ENCODE data around the gene MAGI3. TPM values are rescaled to one million over a fixed set of nuclear protein-coding genes. Genes with fewer than 3 reads are reported as not detected.

The MAGI3 gene
- total and polyA plus RNA-seq, 4 donors, result 2.8 to 21.7 (median 9.6) TPM

DNA sequence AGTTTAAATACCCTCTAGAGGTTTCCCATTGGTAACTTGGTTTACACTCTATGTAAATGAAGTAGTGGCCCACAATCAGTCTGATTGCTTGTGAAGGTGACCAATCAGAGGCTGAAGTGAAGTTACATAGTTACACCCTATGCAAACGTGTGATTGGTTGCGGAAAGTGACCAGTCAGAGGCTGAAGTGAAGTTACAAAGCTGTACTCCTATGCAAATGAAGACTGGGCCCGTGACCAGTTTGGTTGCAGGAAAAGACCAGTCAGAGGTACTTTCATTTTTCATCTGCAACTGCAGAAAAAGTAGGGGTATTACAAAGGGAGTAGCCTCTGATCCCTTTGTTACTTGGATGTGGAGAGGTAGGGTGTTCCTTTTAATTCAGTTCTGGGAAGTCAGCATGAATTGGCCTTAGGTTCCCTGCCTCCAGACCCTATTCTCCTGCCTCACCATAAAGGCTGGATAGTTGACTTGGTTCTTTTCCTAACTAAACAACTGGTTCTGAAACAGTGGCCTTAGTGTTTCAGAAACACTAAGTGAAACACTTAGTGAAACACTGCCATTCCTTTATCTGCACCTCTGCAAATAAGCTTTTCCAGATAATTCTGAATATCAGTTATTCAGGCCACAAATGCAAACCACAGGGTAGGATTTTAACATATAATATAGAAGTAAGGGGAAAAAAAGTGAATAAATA is 39.3 kb downstream of the MAGI3 start:
- no peak for ATAC-seq (ENCODE audit: low FRiP score)
- Histone ChIP-seq H3K36me3 (ENCODE audit: control insufficient read depth in 1 of 2, insufficient read depth in 2 of 2, low read length in 1 of 2) (no peaks in the 10 kb centered on the region), H3K27me3 (ENCODE audit: control insufficient read depth in 1 of 2, insufficient read depth in 2 of 2, low read length in 1 of 2) (no peaks in the 10 kb centered on the region), H3K9me3 (ENCODE audit: control insufficient read depth, low read length) (no peaks in the 10 kb centered on the region), H3K4me3 (ENCODE audit: low read length in 2 of 2) (no peak overlapping the region), H3K27ac (ENCODE audit: low read depth in 1 of 2, low read length in 2 of 2) (no peak overlapping the region), H3K4me1 (ENCODE audit: control insufficient read depth in 1 of 2, insufficient read depth in 2 of 2, low read length in 2 of 2) (no peaks in the 10 kb centered on the region)
- intact Hi-C loops (cut with DNase I), result no loop called here
- WGBS, 2 donors, result 88 to 98% methylated on average over 3 of the region's 3 CpGs
- no peak for DNase-seq

DNA sequence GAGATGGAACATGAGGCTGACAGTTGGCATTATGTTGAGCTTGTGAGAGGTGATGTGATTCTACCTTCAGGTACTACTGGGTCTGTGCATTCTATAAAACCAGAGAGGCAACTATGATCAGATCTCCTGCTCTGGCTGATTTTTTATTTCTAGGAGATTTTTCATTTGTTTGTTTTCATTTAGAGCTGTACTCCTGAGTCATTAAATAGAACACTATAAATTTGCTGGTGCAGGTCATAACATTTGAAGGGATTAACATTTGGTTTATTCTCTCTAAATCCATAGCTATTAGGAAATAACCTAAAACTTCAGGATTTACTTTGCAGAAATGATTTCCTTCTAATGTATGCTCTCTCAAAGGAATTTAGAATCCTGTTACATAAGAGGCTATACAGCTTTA is 42.9 kb downstream of the MAGI3 start:
- ATAC-seq (ENCODE audit: low FRiP score) (no peak), DNase-seq (no peak)
- no peaks in the 10 kb centered on the region for H3K36me3 ChIP-seq (ENCODE audit: control insufficient read depth in 1 of 2, insufficient read depth in 2 of 2, low read length in 1 of 2)
- intact Hi-C loops (cut with DNase I), result no loop called here
- H3K4me3 ChIP-seq (ENCODE audit: low read length in 2 of 2), result no peak overlapping the region
- H3K9me3 ChIP-seq (ENCODE audit: control insufficient read depth, low read length), result no peaks in the 10 kb centered on the region
- H3K4me1 ChIP-seq (ENCODE audit: control insufficient read depth in 1 of 2, insufficient read depth in 2 of 2, low read length in 2 of 2), result no peaks in the 10 kb centered on the region
- H3K27ac ChIP-seq (ENCODE audit: low read depth in 1 of 2, low read length in 2 of 2), result no peak overlapping the region
- H3K27me3 ChIP-seq (ENCODE audit: control insufficient read depth in 1 of 2, insufficient read depth in 2 of 2, low read length in 1 of 2), result no peaks in the 10 kb centered on the region

DNA sequence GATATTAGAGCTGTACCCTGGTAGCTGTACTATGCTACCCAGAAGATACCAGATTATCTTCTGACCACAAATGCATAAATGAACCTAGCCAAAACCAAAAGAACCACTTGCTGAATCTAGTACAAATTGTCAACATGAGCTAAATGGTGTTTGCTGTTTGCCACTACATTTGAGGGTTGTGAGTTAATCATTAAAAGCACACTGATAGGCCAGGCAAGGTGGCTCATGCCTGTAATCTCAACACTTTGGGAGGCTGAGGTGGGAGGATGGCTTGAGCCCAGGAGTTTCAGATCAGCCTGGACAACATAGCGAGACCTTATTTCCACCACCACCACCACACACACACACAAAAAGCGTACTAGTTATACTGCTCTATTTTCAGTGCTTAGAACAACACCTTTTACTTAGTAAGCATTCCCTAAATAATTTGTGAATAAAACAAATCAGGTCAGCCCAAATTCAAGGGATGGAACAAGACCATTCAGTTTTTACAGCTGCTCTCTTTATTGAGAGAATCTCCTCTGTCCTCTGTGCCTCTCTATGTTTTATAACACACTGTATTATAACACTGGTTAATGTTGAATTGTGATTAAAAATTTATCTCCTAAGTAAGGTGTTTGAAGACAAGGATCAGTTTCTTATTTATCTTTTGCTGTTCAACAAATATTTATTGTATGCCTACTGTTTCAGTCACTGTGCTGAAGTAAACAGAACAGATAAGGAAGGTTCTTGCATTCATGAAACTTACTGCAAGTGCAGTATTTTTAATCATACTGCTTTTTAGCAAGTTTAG is 44.0 kb downstream of the MAGI3 start:
- Histone ChIP-seq H3K27me3 (ENCODE audit: control insufficient read depth in 1 of 2, insufficient read depth in 2 of 2, low read length in 1 of 2) (no peaks in the 10 kb centered on the region), H3K4me3 (ENCODE audit: low read length in 2 of 2) (no peak overlapping the region), H3K9me3 (ENCODE audit: control insufficient read depth, low read length) (no peaks in the 10 kb centered on the region), H3K36me3 (ENCODE audit: control insufficient read depth in 1 of 2, insufficient read depth in 2 of 2, low read length in 1 of 2) (no peaks in the 10 kb centered on the region), H3K4me1 (ENCODE audit: control insufficient read depth in 1 of 2, insufficient read depth in 2 of 2, low read length in 2 of 2) (no peaks in the 10 kb centered on the region), H3K27ac (ENCODE audit: low read depth in 1 of 2, low read length in 2 of 2) (no peak overlapping the region)
- ATAC-seq (ENCODE audit: low FRiP score), result no peak
- WGBS, 2 donors, result 92 to 97% methylated on average over 2 of the region's 2 CpGs
- no peak for DNase-seq
- intact Hi-C loops (cut with DNase I), result no loop called here

DNA sequence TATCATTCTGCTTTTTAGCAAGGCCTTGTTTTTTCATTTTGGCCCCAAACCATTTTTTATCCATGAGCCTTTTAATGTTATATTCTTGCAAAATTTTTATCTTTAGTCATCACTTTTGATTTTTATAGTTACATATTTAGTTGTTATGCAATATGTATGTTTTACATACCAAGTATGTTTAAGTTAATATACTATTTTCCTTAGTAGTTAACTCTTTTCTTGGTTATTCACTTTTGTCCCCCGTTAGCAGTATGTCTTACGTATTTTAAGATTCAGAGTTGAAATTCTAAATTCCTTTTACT is 44.5 kb downstream of the MAGI3 start:
- no peaks in the 10 kb centered on the region for H3K36me3 ChIP-seq (ENCODE audit: control insufficient read depth in 1 of 2, insufficient read depth in 2 of 2, low read length in 1 of 2)

DNA sequence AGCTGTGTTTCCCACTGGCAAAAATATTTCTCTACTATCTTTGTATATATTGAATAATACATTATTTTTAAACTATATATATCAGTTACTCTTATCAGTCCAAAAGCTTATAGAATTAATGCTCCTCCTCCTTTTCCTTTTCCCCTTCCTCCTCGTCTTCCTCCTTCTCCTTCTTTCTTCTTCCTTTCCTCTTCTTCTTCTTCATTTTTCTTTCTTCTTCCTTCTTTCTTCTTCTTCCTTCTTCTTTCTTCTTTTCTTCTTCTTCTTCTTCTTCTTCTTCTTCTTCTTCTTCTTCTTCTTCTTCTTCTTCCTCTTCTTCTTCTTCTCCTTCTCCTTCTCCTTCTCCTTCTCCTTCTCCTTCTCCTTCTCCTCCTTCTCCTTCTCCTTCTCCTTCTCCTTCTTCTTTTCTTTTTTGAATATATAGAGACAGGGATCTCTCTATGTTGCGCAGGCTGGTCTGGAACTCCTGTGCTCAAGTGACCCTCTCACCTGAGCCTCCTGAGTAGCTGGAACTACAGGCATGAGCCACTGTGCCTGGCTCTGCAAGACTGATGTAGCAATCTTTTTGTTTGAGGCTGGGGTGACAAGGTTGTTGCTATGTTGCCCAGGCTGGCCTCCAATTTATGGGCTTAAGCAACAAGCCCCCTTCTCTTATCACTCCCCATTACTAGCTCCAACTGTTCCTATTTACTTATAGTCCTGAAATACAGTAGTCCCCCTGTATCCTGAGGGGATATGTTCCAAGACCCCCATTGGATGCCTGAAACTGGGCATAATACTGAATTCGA is 47.4 kb downstream of the MAGI3 start:
- Histone ChIP-seq H3K36me3 (ENCODE audit: control insufficient read depth in 1 of 2, insufficient read depth in 2 of 2, low read length in 1 of 2) (no peaks in the 10 kb centered on the region), H3K4me3 (ENCODE audit: low read length in 2 of 2) (no peak overlapping the region), H3K4me1 (ENCODE audit: control insufficient read depth in 1 of 2, insufficient read depth in 2 of 2, low read length in 2 of 2) (no peaks in the 10 kb centered on the region), H3K27me3 (ENCODE audit: control insufficient read depth in 1 of 2, insufficient read depth in 2 of 2, low read length in 1 of 2) (no peaks in the 10 kb centered on the region), H3K9me3 (ENCODE audit: control insufficient read depth, low read length) (no peaks in the 10 kb centered on the region), H3K27ac (ENCODE audit: low read depth in 1 of 2, low read length in 2 of 2) (no peak overlapping the region)
- no peak for ATAC-seq (ENCODE audit: low FRiP score)
- no peak for DNase-seq
- 94% methylated on average over 3 of the region's 3 CpGs for WGBS, 2 donors
- intact Hi-C loops (cut with DNase I), result no loop called here

More for the DNA sequence above, 44.5 kb downstream of the MAGI3 start:
- WGBS, 2 donors, result 99% methylated on average over 2 of the region's 2 CpGs
- Histone ChIP-seq H3K4me1 (ENCODE audit: control insufficient read depth in 1 of 2, insufficient read depth in 2 of 2, low read length in 2 of 2) (no peaks in the 10 kb centered on the region), H3K9me3 (ENCODE audit: control insufficient read depth, low read length) (no peaks in the 10 kb centered on the region), H3K4me3 (ENCODE audit: low read length in 2 of 2) (no peak overlapping the region), H3K27me3 (ENCODE audit: control insufficient read depth in 1 of 2, insufficient read depth in 2 of 2, low read length in 1 of 2) (no peaks in the 10 kb centered on the region), H3K27ac (ENCODE audit: low read depth in 1 of 2, low read length in 2 of 2) (no peak overlapping the region)
- no peak for ATAC-seq (ENCODE audit: low FRiP score)
- intact Hi-C loops (cut with DNase I), result no loop called here
- no peak for DNase-seq

DNA sequence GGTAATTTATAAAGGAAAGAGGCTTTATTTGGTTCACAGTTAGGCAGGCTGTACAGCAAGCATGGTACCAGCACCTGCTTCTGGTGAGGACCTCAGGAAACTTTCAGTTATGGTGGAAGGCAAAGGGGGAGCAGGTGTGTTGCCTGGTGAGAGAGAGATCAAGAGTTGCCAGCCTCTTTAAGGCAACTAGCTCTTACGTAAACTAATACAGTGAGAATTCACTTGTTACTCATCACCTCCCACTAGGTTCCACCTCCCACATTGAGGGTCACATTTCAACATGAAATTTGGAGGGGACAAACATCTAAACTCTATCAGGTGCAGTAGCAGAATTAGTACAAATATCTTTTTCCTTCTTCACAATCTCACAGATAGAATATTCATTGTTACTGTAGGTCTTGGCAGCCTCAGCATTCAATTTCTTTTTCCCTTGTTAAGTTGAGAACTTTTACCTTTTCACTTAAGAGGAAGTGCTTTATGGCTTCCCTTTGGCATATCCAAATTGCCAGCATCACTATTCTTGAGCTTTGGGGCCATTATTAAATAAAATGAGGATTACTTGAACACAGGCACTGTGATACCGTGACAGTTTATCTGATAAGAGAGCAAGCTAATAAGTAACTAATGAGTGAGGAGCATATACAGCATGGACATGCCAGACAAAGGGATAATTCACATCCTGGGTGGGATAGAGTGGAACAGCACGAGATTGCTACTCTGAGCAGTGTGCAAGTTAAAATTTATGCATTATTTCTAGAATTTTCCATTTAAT is 48.4 kb downstream of the MAGI3 start:
- Histone ChIP-seq H3K4me1 (ENCODE audit: control insufficient read depth in 1 of 2, insufficient read depth in 2 of 2, low read length in 2 of 2) (no peaks in the 10 kb centered on the region), H3K9me3 (ENCODE audit: control insufficient read depth, low read length) (no peaks in the 10 kb centered on the region), H3K36me3 (ENCODE audit: control insufficient read depth in 1 of 2, insufficient read depth in 2 of 2, low read length in 1 of 2) (no peaks in the 10 kb centered on the region), H3K27me3 (ENCODE audit: control insufficient read depth in 1 of 2, insufficient read depth in 2 of 2, low read length in 1 of 2) (no peaks in the 10 kb centered on the region), H3K4me3 (ENCODE audit: low read length in 2 of 2) (no peak overlapping the region), H3K27ac (ENCODE audit: low read depth in 1 of 2, low read length in 2 of 2) (no peak overlapping the region)
- DNase-seq, result no peak
- intact Hi-C loops (cut with DNase I), result no loop called here
- WGBS, 2 donors, result 92 to 95% methylated on average over 3 of the region's 3 CpGs
- ATAC-seq (ENCODE audit: low FRiP score), result no peak

DNA sequence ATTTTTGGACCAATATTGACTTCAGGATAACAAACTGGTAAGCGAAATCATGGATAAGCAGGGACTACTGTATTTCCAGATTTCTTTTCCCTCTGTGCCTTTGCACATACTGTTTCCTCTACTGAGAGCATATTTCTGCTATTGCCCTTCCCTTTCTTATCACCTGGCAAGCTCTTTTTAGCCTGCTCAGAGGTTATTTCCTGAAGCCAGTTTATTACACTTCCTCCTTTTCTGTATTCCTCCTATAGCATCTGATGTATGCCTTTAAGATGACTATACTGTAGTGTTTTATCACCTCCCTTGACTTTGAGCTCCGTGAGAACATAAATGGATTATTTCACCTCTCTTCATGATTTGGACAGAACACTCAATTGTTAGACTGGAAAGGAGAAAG is 49.0 kb downstream of the MAGI3 start:
- Histone ChIP-seq H3K4me3 (ENCODE audit: low read length in 2 of 2) (no peak overlapping the region), H3K36me3 (ENCODE audit: control insufficient read depth in 1 of 2, insufficient read depth in 2 of 2, low read length in 1 of 2) (no peaks in the 10 kb centered on the region), H3K27me3 (ENCODE audit: control insufficient read depth in 1 of 2, insufficient read depth in 2 of 2, low read length in 1 of 2) (no peaks in the 10 kb centered on the region), H3K9me3 (ENCODE audit: control insufficient read depth, low read length) (no peaks in the 10 kb centered on the region), H3K4me1 (ENCODE audit: control insufficient read depth in 1 of 2, insufficient read depth in 2 of 2, low read length in 2 of 2) (no peaks in the 10 kb centered on the region), H3K27ac (ENCODE audit: low read depth in 1 of 2, low read length in 2 of 2) (no peak overlapping the region)
- ATAC-seq (ENCODE audit: low FRiP score) (no peak), DNase-seq (no peak)
- intact Hi-C loops (cut with DNase I), result no loop called here
- 92 to 95% methylated on average over 2 of the region's 2 CpGs for WGBS, 2 donors

DNA sequence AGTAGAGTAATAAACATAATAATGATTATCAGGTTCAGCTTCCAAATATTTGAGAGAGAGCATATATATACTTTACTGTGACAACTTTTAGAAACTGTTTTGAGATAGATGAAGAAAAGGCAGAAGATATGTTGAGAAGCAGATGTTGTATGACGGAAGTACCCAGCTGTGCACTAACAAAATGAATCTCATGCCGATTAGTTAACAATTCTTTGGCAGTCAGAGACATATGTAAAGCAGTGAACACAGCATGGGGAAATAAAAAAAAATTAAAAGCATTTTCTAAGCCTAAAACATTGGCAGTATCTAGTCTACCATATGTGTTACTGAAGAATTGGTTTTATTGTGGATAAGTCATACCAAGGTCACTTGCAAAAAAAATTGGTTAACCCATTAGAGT is 51.8 kb downstream of the MAGI3 start:
- intact Hi-C loops (cut with DNase I), result no loop called here
- 90 to 95% methylated on average over 2 of the region's 2 CpGs for WGBS, 2 donors
- no peaks in the 10 kb centered on the region for H3K9me3 ChIP-seq (ENCODE audit: control insufficient read depth, low read length)

More for the DNA sequence above, 51.8 kb downstream of the MAGI3 start:
- no peak for DNase-seq
- Histone ChIP-seq H3K27me3 (ENCODE audit: control insufficient read depth in 1 of 2, insufficient read depth in 2 of 2, low read length in 1 of 2) (no peaks in the 10 kb centered on the region), H3K4me3 (ENCODE audit: low read length in 2 of 2) (no peak overlapping the region), H3K36me3 (ENCODE audit: control insufficient read depth in 1 of 2, insufficient read depth in 2 of 2, low read length in 1 of 2) (no peaks in the 10 kb centered on the region), H3K4me1 (ENCODE audit: control insufficient read depth in 1 of 2, insufficient read depth in 2 of 2, low read length in 2 of 2) (no peaks in the 10 kb centered on the region), H3K27ac (ENCODE audit: low read depth in 1 of 2, low read length in 2 of 2) (no peak overlapping the region)
- ATAC-seq (ENCODE audit: low FRiP score), result no peak

Data from aorta (tissue), 5 donors.